ENCODE results near the gene GSTCD. TPM values are rescaled to one million over a fixed set of nuclear protein-coding genes. Genes with fewer than 3 reads are reported as not detected.

GSTCD gene
- 10 to 100 TPM; 15.3 to 18.8 TPM for total RNA-seq

GRCh38 chr4:105708181-105709080 lies at the start of gene GSTCD, which contains the start of gene INTS12:
GSTCD (plus strand) TSS chr4:105708784; CDS start chr4:105717614, 8,830 bp downstream.
INTS12 (minus strand) TSS chr4:105708689; CDS start chr4:105700005, 8,684 bp downstream.
- peaks cover 22% of the 10 kb centered on the region for H3K4me1 Mint-ChIP-seq (ENCODE audit: low read depth)
- peak; percentile 91 for DNase-seq
- CTCF ChIA-PET: interaction anchor here (1.1 kb wide), 1 partner anchor 234 kb away, joined by 4 read pairs; the partner anchor contains the start of gene PPA2
- peak within 1 kb of the TSS; percentile 99 for H3K4me3 Mint-ChIP-seq
- ATAC-seq: peak; percentile 92
- H3K27ac Mint-ChIP-seq: peak within 1 kb of the TSS; percentile 94
- POLR2A ChIA-PET: interaction anchor here (0.6 to 1.6 kb wide), 4 partner anchors 23 to 1275 kb away, joined by 3 to 7 read pairs (median 4); partner anchors contain the start of gene PPA2
- H3K27me3 Mint-ChIP-seq (ENCODE audit: low read depth): no peaks in the 10 kb centered on the region
- no peaks in the 10 kb centered on the region for H3K9me3 Mint-ChIP-seq (ENCODE audit: insufficient read depth)
- peaks cover 6% of the 10 kb centered on the region for H3K36me3 Mint-ChIP-seq (ENCODE audit: low read depth)

GRCh38 chr4:105659190-105659589 lies 49.4 kb upstream of the GSTCD start:
- POLR2A ChIA-PET: no interaction called here
- CTCF ChIA-PET: no interaction called here
- DNase-seq: no peak
- Mint-ChIP-seq H3K27me3 (ENCODE audit: low read depth) (peaks cover 6% of the 10 kb centered on the region), H3K36me3 (ENCODE audit: low read depth) (no peaks in the 10 kb centered on the region), H3K4me3 (no peak overlapping the region), H3K4me1 (ENCODE audit: low read depth) (no peaks in the 10 kb centered on the region), H3K9me3 (ENCODE audit: insufficient read depth) (no peaks in the 10 kb centered on the region), H3K27ac (no peak overlapping the region)
- no peak for ATAC-seq

GRCh38 chr4:105661028-105661427 lies 47.6 kb upstream of the GSTCD start:
- DNase-seq: no peak
- Mint-ChIP-seq H3K27ac (no peak overlapping the region), H3K4me3 (no peak overlapping the region), H3K27me3 (ENCODE audit: low read depth) (peaks cover 5% of the 10 kb centered on the region), H3K36me3 (ENCODE audit: low read depth) (no peaks in the 10 kb centered on the region), H3K9me3 (ENCODE audit: insufficient read depth) (no peaks in the 10 kb centered on the region), H3K4me1 (ENCODE audit: low read depth) (no peaks in the 10 kb centered on the region)
- ATAC-seq: no peak
- ChIA-PET CTCF (no interaction called here), POLR2A (no interaction called here)

- CTCF ChIA-PET: no interaction called here
- POLR2A ChIA-PET: no interaction called here
- H3K36me3 Mint-ChIP-seq (ENCODE audit: low read depth): no peaks in the 10 kb centered on the region
- no peak overlapping the region for H3K27ac Mint-ChIP-seq
- ATAC-seq (no peak), DNase-seq (no peak)
- H3K4me3 Mint-ChIP-seq: no peak overlapping the region
- H3K4me1 Mint-ChIP-seq (ENCODE audit: low read depth): no peaks in the 10 kb centered on the region
- H3K27me3 Mint-ChIP-seq (ENCODE audit: low read depth): peaks cover 3% of the 10 kb centered on the region
- no peaks in the 10 kb centered on the region for H3K9me3 Mint-ChIP-seq (ENCODE audit: insufficient read depth)
Measured at GRCh38 chr4:105662935-105663675, 45.5 kb upstream of the GSTCD start.

GRCh38 chr4:105666693-105667092 lies 41.9 kb upstream of the GSTCD start:
- H3K9me3 Mint-ChIP-seq (ENCODE audit: insufficient read depth): no peaks in the 10 kb centered on the region
- no peak overlapping the region for H3K4me3 Mint-ChIP-seq
- no peak for ATAC-seq
- DNase-seq: no peak
- CTCF ChIA-PET: no interaction called here
- no peak overlapping the region for H3K27ac Mint-ChIP-seq
- H3K27me3 Mint-ChIP-seq (ENCODE audit: low read depth): peaks cover 7% of the 10 kb centered on the region
- no peaks in the 10 kb centered on the region for H3K4me1 Mint-ChIP-seq (ENCODE audit: low read depth)
- POLR2A ChIA-PET: no interaction called here
- no peaks in the 10 kb centered on the region for H3K36me3 Mint-ChIP-seq (ENCODE audit: low read depth)

- H3K4me1 Mint-ChIP-seq (ENCODE audit: low read depth): no peaks in the 10 kb centered on the region
- peaks cover 7% of the 10 kb centered on the region for H3K27me3 Mint-ChIP-seq (ENCODE audit: low read depth)
- no peaks in the 10 kb centered on the region for H3K36me3 Mint-ChIP-seq (ENCODE audit: low read depth)
- H3K27ac Mint-ChIP-seq: no peak overlapping the region
- H3K9me3 Mint-ChIP-seq (ENCODE audit: insufficient read depth): no peaks in the 10 kb centered on the region
- ATAC-seq: no peak
- H3K4me3 Mint-ChIP-seq: no peak overlapping the region
- DNase-seq: no peak
- ChIA-PET POLR2A (no interaction called here), CTCF (no interaction called here)
Measured at GRCh38 chr4:105670684-105671083, 37.9 kb upstream of the GSTCD start.

- H3K4me1 Mint-ChIP-seq (ENCODE audit: low read depth): no peaks in the 10 kb centered on the region
- CTCF ChIA-PET: no interaction called here
- peaks cover 7% of the 10 kb centered on the region for H3K27me3 Mint-ChIP-seq (ENCODE audit: low read depth)
- H3K36me3 Mint-ChIP-seq (ENCODE audit: low read depth): no peaks in the 10 kb centered on the region
- DNase-seq (no peak), ATAC-seq (no peak)
- no peak overlapping the region for H3K27ac Mint-ChIP-seq
- POLR2A ChIA-PET: no interaction called here
- H3K9me3 Mint-ChIP-seq (ENCODE audit: insufficient read depth): no peaks in the 10 kb centered on the region
- H3K4me3 Mint-ChIP-seq: no peak overlapping the region
Measured at GRCh38 chr4:105671301-105671700, 37.3 kb upstream of the GSTCD start.

- ATAC-seq: no peak
- Mint-ChIP-seq H3K27me3 (ENCODE audit: low read depth) (peaks cover 7% of the 10 kb centered on the region), H3K4me3 (no peak overlapping the region), H3K36me3 (ENCODE audit: low read depth) (no peaks in the 10 kb centered on the region), H3K27ac (no peak overlapping the region), H3K4me1 (ENCODE audit: low read depth) (no peaks in the 10 kb centered on the region), H3K9me3 (ENCODE audit: insufficient read depth) (no peaks in the 10 kb centered on the region)
- no peak for DNase-seq
- ChIA-PET CTCF (no interaction called here), POLR2A (no interaction called here)
Measured at GRCh38 chr4:105674011-105674410, 34.6 kb upstream of the GSTCD start.

GRCh38 chr4:105677709-105678108 lies 30.9 kb upstream of the GSTCD start:
- CTCF ChIA-PET: interaction anchor here (1.1 kb wide), 1 partner anchor 38 kb away, joined by 3 read pairs; no protein-coding TSS in a partner anchor
- H3K4me1 Mint-ChIP-seq (ENCODE audit: low read depth): no peaks in the 10 kb centered on the region
- H3K27me3 Mint-ChIP-seq (ENCODE audit: low read depth): peaks cover 3% of the 10 kb centered on the region
- no peak for DNase-seq
- POLR2A ChIA-PET: no interaction called here
- peaks cover 9% of the 10 kb centered on the region for H3K36me3 Mint-ChIP-seq (ENCODE audit: low read depth)
- no peak for ATAC-seq
- H3K4me3 Mint-ChIP-seq: no peak overlapping the region
- no peaks in the 10 kb centered on the region for H3K9me3 Mint-ChIP-seq (ENCODE audit: insufficient read depth)
- H3K27ac Mint-ChIP-seq: no peak overlapping the region

- Mint-ChIP-seq H3K4me1 (ENCODE audit: low read depth) (no peaks in the 10 kb centered on the region), H3K9me3 (ENCODE audit: insufficient read depth) (no peaks in the 10 kb centered on the region), H3K27me3 (ENCODE audit: low read depth) (no peaks in the 10 kb centered on the region), H3K4me3 (no peak overlapping the region), H3K36me3 (ENCODE audit: low read depth) (peaks cover 15% of the 10 kb centered on the region), H3K27ac (no peak overlapping the region)
- ChIA-PET CTCF (no interaction called here), POLR2A (no interaction called here)
- DNase-seq (no peak), ATAC-seq (no peak)
Measured at GRCh38 chr4:105679186-105679585, 29.4 kb upstream of the GSTCD start.

GRCh38 chr4:105683038-105683437 lies 25.5 kb upstream of the GSTCD start:
- Mint-ChIP-seq H3K9me3 (ENCODE audit: insufficient read depth) (no peaks in the 10 kb centered on the region), H3K4me1 (ENCODE audit: low read depth) (no peaks in the 10 kb centered on the region), H3K36me3 (ENCODE audit: low read depth) (peaks cover 17% of the 10 kb centered on the region), H3K4me3 (no peak overlapping the region), H3K27ac (no peak overlapping the region), H3K27me3 (ENCODE audit: low read depth) (no peaks in the 10 kb centered on the region)
- DNase-seq (no peak), ATAC-seq (no peak)
- ChIA-PET POLR2A (no interaction called here), CTCF (no interaction called here)

- H3K9me3 Mint-ChIP-seq (ENCODE audit: insufficient read depth): no peaks in the 10 kb centered on the region
- H3K36me3 Mint-ChIP-seq (ENCODE audit: low read depth): peaks cover 23% of the 10 kb centered on the region
- CTCF ChIA-PET: no interaction called here
- POLR2A ChIA-PET: no interaction called here
- no peak overlapping the region for H3K4me3 Mint-ChIP-seq
- ATAC-seq (no peak), DNase-seq (no peak)
- no peaks in the 10 kb centered on the region for H3K4me1 Mint-ChIP-seq (ENCODE audit: low read depth)
- no peaks in the 10 kb centered on the region for H3K27me3 Mint-ChIP-seq (ENCODE audit: low read depth)
- H3K27ac Mint-ChIP-seq: no peak overlapping the region
Measured at GRCh38 chr4:105686571-105686970, 22.0 kb upstream of the GSTCD start.

All from activated CD8-positive, alpha-beta T cell treated with anti-CD3 and anti-CD28 coated beads, Interleukin-2, amount 10 ng/mL, durations not matched to agents 7 days and 5 days (primary cell).